IMR-90 (cell line): ENCODE data around the gene SH2B2. TPM values are rescaled to one million over a fixed set of nuclear protein-coding genes. Genes with fewer than 3 reads are reported as not detected.

Experiments used
- CEBPB ChIP-seq: IDR thresholded peaks from 2 replicates; pipeline ENCODE4 v1.6.1; 2012; ENCODE audit warnings: low read depth, low read length, improper control_type of control experiment
- POLR2A ChIP-seq: IDR thresholded peaks from 2 replicates; pipeline ENCODE4 v1.6.1; 2012; ENCODE audit warnings: mild to moderate bottlenecking, low read depth, low read length
- RFX5 ChIP-seq: IDR thresholded peaks from 2 replicates; pipeline ENCODE4 v1.8.0; 2012; ENCODE audit warnings: low read depth, mild to moderate bottlenecking, low read length, moderate library complexity
- polyA plus RNA-seq, 3 experiments: library from polyadenylated mRNA; depleted of rRNA; stranded (reverse); fragments of >200 nt; gene quantifications; 2 replicates each; pipeline ENCODE4 v1.2.3, GENCODE V29; 2012; ENCODE audit warnings: low replicate concordance in 1 of 3
- total RNA-seq: library from RNA; depleted of rRNA; stranded (reverse); fragments of >200 nt; gene quantifications from 2 replicates; pipeline ENCODE4 v1.2.3, GENCODE V29; 2012
- TF ChIP-seq, protein P1 (sequence below): fragments of 150-350 bp; IDR thresholded peaks from 2 replicates; pipeline ENCODE4 v1.6.1; 2016; ENCODE audit warnings: low read depth, mild to moderate bottlenecking, low read length, moderate library complexity, borderline replicate concordance

SH2B2 gene
- total and polyA plus RNA-seq, 2 of the 4 experiments (the other 2 are of a cell fraction) = 0.36 to 0.99 TPM

DNA sequence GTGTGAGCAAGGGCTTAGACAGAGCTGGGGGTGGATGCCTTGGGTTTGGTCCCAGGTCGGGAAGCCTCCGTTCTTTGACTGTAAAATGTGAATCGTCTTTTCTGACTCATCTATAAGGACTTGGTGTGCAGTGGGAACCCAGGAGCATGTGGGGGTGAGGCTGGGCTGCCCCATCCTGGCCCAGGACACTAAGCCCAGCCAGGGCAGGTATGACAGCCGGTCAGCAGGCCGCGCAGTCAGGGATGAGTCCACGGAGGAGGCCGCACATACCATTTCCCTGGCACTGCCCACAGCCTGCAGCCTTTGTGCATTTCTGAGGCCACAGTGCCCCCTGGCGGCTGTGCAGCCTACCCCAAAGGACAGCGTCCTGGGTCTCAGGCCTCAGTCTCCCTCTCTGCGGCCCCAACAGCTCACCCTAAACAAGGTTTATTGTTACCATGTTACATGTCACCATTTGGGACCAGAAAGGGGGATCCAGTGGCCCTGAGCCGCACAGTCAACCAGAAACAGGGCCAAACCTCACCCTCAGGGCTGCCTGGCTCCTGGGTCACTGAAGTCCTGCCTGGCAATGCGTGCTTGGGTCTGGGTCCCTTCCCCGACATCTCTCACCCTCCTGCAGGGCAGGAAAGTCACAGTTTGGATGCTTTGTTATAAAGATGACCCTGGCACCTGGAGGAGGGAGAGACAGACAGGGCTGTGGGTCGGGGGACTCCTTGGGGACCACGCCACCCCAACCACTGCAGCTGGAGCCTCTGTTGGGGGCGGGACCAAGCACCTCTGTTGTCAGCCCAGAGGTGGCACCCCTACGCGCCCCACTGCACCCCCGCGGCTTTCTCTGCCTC, 14.4 kb upstream of the SH2B2 start (continued):
- TF ChIP-seq, protein P1, sequence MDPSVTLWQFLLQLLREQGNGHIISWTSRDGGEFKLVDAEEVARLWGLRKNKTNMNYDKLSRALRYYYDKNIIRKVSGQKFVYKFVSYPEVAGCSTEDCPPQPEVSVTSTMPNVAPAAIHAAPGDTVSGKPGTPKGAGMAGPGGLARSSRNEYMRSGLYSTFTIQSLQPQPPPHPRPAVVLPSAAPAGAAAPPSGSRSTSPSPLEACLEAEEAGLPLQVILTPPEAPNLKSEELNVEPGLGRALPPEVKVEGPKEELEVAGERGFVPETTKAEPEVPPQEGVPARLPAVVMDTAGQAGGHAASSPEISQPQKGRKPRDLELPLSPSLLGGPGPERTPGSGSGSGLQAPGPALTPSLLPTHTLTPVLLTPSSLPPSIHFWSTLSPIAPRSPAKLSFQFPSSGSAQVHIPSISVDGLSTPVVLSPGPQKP = no peak
- TF ChIP-seq RFX5 (no peak), POLR2A (no peak), CEBPB (no peak)
